NCI-H2196 treated with DMSO at 0.1 percent for 48 hours (cell line): ENCODE results near the gene LRP1-AS.

ENCODE experiments used
- DNase-seq: peaks from one replicate; lab custom pipeline; 2025; ENCODE audit not compliant: unreplicated experiment; lab: John Stamatoyannopoulos, UW

LRP1-AS gene

GRCh38 chr12:57142121-57142520, 5.3 kb downstream of the LRP1-AS start:
- no peak for DNase-seq

GRCh38 chr12:57141249-57141648, 6.2 kb downstream of the LRP1-AS start:
- DNase-seq, result no peak

- no peak for DNase-seq
Measured at GRCh38 chr12:57139796-57140649, 7.4 kb downstream of the LRP1-AS start.

GRCh38 chr12:57138526-57139272, 8.7 kb downstream of the LRP1-AS start:
- DNase-seq, result no peak

- DNase-seq, result no peak
Measured at GRCh38 chr12:57135527-57136326, 11.7 kb downstream of the LRP1-AS start.

- DNase-seq, result no peak
Measured at GRCh38 chr12:57134949-57135348, 12.5 kb downstream of the LRP1-AS start.

- DNase-seq, result no peak
Measured at GRCh38 chr12:57133916-57134315, 13.5 kb downstream of the LRP1-AS start.

GRCh38 chr12:57133013-57133569, 14.3 kb downstream of the LRP1-AS start:
- DNase-seq, result no peak

- DNase-seq, result no peak
Measured at GRCh38 chr12:57131896-57132744, 15.3 kb downstream of the LRP1-AS start.

GRCh38 chr12:57130941-57131340, 16.5 kb downstream of the LRP1-AS start:
- DNase-seq, result no peak

GRCh38 chr12:57129889-57130288, 17.5 kb downstream of the LRP1-AS start:
- no peak for DNase-seq

- no peak for DNase-seq
Measured at GRCh38 chr12:57129321-57129842, 18.0 kb downstream of the LRP1-AS start.

- DNase-seq, result no peak
Measured at GRCh38 chr12:57128519-57129247, 18.7 kb downstream of the LRP1-AS start.

GRCh38 chr12:57127726-57128518, 19.5 kb downstream of the LRP1-AS start, which contains the start of gene LRP1:
LRP1 (plus strand) TSS chr12:57128483; CDS start chr12:57128965, 482 bp downstream.
- DNase-seq, result peak; percentile 59

- peak; percentile 7 for DNase-seq
Measured at GRCh38 chr12:57127101-57127725, 20.2 kb downstream of the LRP1-AS start.

- no peak for DNase-seq
Measured at GRCh38 chr12:57126561-57126960, 20.9 kb downstream of the LRP1-AS start.

- DNase-seq, result no peak
Measured at GRCh38 chr12:57126061-57126460, 21.4 kb downstream of the LRP1-AS start.
